Activated naive CD4-positive, alpha-beta T cell treated with anti-CD3 and anti-CD28 coated beads, Interleukin-2, amount 10 ng/mL, durations not matched to agents 7 days and 5 days (primary cell): ENCODE results near the gene MPHOSPH9.
"Not testable (repeated sequence)": the region's sequence is repeated elsewhere in the genome, so short reads cannot be mapped to it uniquely, and the experiment has no call there.

Experiments
- CTCF ChIA-PET: fragments of 350-600 bp; sonication (Branson Sonifier 250); formaldehyde crosslinking; loops from one replicate; lab custom pipeline; 2021; ENCODE audit warnings: antibody characterized with exemption; lab: Charles Lee
- DNase-seq: peaks from one replicate; pipeline ENCODE4 v3.0.0-alpha.2; 2020
- H3K27ac Mint-ChIP-seq: one replicate; pipeline ENCODE4 v1.8.0; 2021; ENCODE audit warnings: mild to moderate bottlenecking, moderate library complexity, mixed read lengths
- H3K27me3 Mint-ChIP-seq: one replicate; pipeline ENCODE4 v1.8.0; 2021; ENCODE audit warnings: mild to moderate bottlenecking, mixed read lengths
- H3K36me3 Mint-ChIP-seq: one replicate; pipeline ENCODE4 v1.8.0; 2021; ENCODE audit warnings: mixed read lengths
- H3K4me1 Mint-ChIP-seq: one replicate; pipeline ENCODE4 v1.8.0; 2021; ENCODE audit warnings: mixed read lengths
- H3K4me3 Mint-ChIP-seq: one replicate; pipeline ENCODE4 v1.8.0; 2021; ENCODE audit warnings: mild to moderate bottlenecking, moderate library complexity, mixed read lengths
- H3K9me3 Mint-ChIP-seq: one replicate; pipeline ENCODE4 v1.8.0; 2021; ENCODE audit warnings: mixed read lengths

The MPHOSPH9 gene

GRCh38 chr12:123227581-123228258 lies 5.2 kb downstream of the MPHOSPH9 start:
- Mint-ChIP-seq H3K4me1 (peaks cover 82% of the 10 kb centered on the region), H3K36me3 (peaks cover 34% of the 10 kb centered on the region), H3K27ac (no peak overlapping the region), H3K4me3 (peak overlapping the region; percentile 28), H3K9me3 (no peaks in the 10 kb centered on the region), H3K27me3 (no peaks in the 10 kb centered on the region)
- no peak for DNase-seq
- CTCF ChIA-PET, result interaction anchor here (1.3 to 7.8 kb wide), 2 partner anchors 10 to 14 kb away, joined by 4 to 52 read pairs; no protein-coding TSS in a partner anchor

GRCh38 chr12:123225443-123225842 lies 7.5 kb downstream of the MPHOSPH9 start:
- H3K4me1 Mint-ChIP-seq, result peaks cover 69% of the 10 kb centered on the region
- no peaks in the 10 kb centered on the region for H3K27me3 Mint-ChIP-seq
- peaks cover 37% of the 10 kb centered on the region for H3K36me3 Mint-ChIP-seq
- no peak overlapping the region for H3K4me3 Mint-ChIP-seq
- peak overlapping the region; percentile 45 for H3K27ac Mint-ChIP-seq
- DNase-seq, result no peak
- CTCF ChIA-PET, result interaction anchor here (0.7 to 7.8 kb wide), 2 partner anchors 13 to 17 kb away, joined by 3 to 52 read pairs; no protein-coding TSS in a partner anchor
- no peaks in the 10 kb centered on the region for H3K9me3 Mint-ChIP-seq

GRCh38 chr12:123223241-123223668 lies 9.7 kb downstream of the MPHOSPH9 start:
- H3K27ac Mint-ChIP-seq, result peak overlapping the region; percentile 93
- H3K27me3 Mint-ChIP-seq, result no peaks in the 10 kb centered on the region
- peak; percentile 73 for DNase-seq
- H3K4me3 Mint-ChIP-seq, result peak overlapping the region; percentile 46
- no peaks in the 10 kb centered on the region for H3K9me3 Mint-ChIP-seq
- H3K4me1 Mint-ChIP-seq, result peaks cover 47% of the 10 kb centered on the region
- peaks cover 42% of the 10 kb centered on the region for H3K36me3 Mint-ChIP-seq
- CTCF ChIA-PET, result interaction anchor here (1.4 to 7.8 kb wide), 4 partner anchors 9 to 180 kb away, joined by 6 to 52 read pairs (median 10); partner anchors contain the start of genes MPHOSPH9 and MTRFR

- not testable (repeated sequence) for DNase-seq, H3K4me3 Mint-ChIP-seq, H3K27ac Mint-ChIP-seq, H3K9me3 Mint-ChIP-seq, H3K27me3 Mint-ChIP-seq, H3K4me1 Mint-ChIP-seq
- peaks cover 51% of the 10 kb centered on the region for H3K36me3 Mint-ChIP-seq
- CTCF ChIA-PET, result interaction anchor here (0.6 to 1.5 kb wide), 3 partner anchors 30 to 1406 kb away, joined by 3 to 5 read pairs (median 3); no protein-coding TSS in a partner anchor
Observed at GRCh38 chr12:123207815-123208214, 25.1 kb downstream of the MPHOSPH9 start.

- not testable (repeated sequence) for H3K4me1 Mint-ChIP-seq, H3K27ac Mint-ChIP-seq, DNase-seq, H3K27me3 Mint-ChIP-seq, H3K9me3 Mint-ChIP-seq, H3K4me3 Mint-ChIP-seq
- peaks cover 55% of the 10 kb centered on the region for H3K36me3 Mint-ChIP-seq
- CTCF ChIA-PET, result interaction anchor here (1.2 kb wide), 1 partner anchor 163 kb away, joined by 3 read pairs; no protein-coding TSS in a partner anchor
Observed at GRCh38 chr12:123206794-123207193, 26.1 kb downstream of the MPHOSPH9 start.

GRCh38 chr12:123200414-123200813 lies 32.5 kb downstream of the MPHOSPH9 start:
- Mint-ChIP-seq H3K4me3 (no peak overlapping the region), H3K4me1 (peaks cover 19% of the 10 kb centered on the region), H3K36me3 (peaks cover 60% of the 10 kb centered on the region), H3K9me3 (no peaks in the 10 kb centered on the region), H3K27ac (peak overlapping the region; percentile 79), H3K27me3 (no peaks in the 10 kb centered on the region)
- no peak for DNase-seq
- CTCF ChIA-PET, result interaction anchor here (2.1 to 3.8 kb wide), 2 partner anchors 38 to 157 kb away, joined by 8 to 14 read pairs; no protein-coding TSS in a partner anchor

- Mint-ChIP-seq H3K36me3 (peaks cover 60% of the 10 kb centered on the region), H3K9me3 (no peaks in the 10 kb centered on the region), H3K4me3 (no peak overlapping the region), H3K27me3 (no peaks in the 10 kb centered on the region), H3K27ac (peak overlapping the region; percentile 79), H3K4me1 (peaks cover 19% of the 10 kb centered on the region)
- CTCF ChIA-PET, result interaction anchor here (2.1 to 3.8 kb wide), 2 partner anchors 39 to 157 kb away, joined by 8 to 14 read pairs; no protein-coding TSS in a partner anchor
- DNase-seq, result no peak
Observed at GRCh38 chr12:123199936-123200335, 33.0 kb downstream of the MPHOSPH9 start.

- Mint-ChIP-seq H3K36me3 (peaks cover 50% of the 10 kb centered on the region), H3K4me1 (no peaks in the 10 kb centered on the region), H3K27me3 (no peaks in the 10 kb centered on the region), H3K4me3 (no peak overlapping the region), H3K27ac (no peak overlapping the region), H3K9me3 (no peaks in the 10 kb centered on the region)
- no peak for DNase-seq
- CTCF ChIA-PET, result no interaction called here
Observed at GRCh38 chr12:123187637-123188036, 45.3 kb downstream of the MPHOSPH9 start.

GRCh38 chr12:123180171-123180570 lies 52.8 kb downstream of the MPHOSPH9 start:
- Mint-ChIP-seq H3K4me3 (no peak overlapping the region), H3K36me3 (peaks cover 46% of the 10 kb centered on the region), H3K9me3 (no peaks in the 10 kb centered on the region), H3K27ac (no peak overlapping the region), H3K27me3 (no peaks in the 10 kb centered on the region), H3K4me1 (no peaks in the 10 kb centered on the region)
- CTCF ChIA-PET, result interaction anchor here (0.8 kb wide), 1 partner anchor 29 kb away, joined by 3 read pairs; the partner anchor contains the start of gene PITPNM2
- no peak for DNase-seq

GRCh38 chr12:123171967-123172366 lies 61.0 kb downstream of the MPHOSPH9 start:
- Mint-ChIP-seq H3K9me3 (no peaks in the 10 kb centered on the region), H3K4me1 (peaks cover 3% of the 10 kb centered on the region), H3K4me3 (no peak overlapping the region), H3K27me3 (no peaks in the 10 kb centered on the region), H3K36me3 (peaks cover 35% of the 10 kb centered on the region), H3K27ac (no peak overlapping the region)
- CTCF ChIA-PET, result no interaction called here
- DNase-seq, result no peak

- CTCF ChIA-PET, result no interaction called here
- H3K36me3 Mint-ChIP-seq, result peaks cover 38% of the 10 kb centered on the region
- no peak overlapping the region for H3K27ac Mint-ChIP-seq
Observed at GRCh38 chr12:123167329-123167728, 65.6 kb downstream of the MPHOSPH9 start.

GRCh38 chr12:123165537-123165936 lies 67.4 kb downstream of the MPHOSPH9 start:
- DNase-seq, result no peak
- no peaks in the 10 kb centered on the region for H3K27me3 Mint-ChIP-seq
- CTCF ChIA-PET, result no interaction called here
- peaks cover 36% of the 10 kb centered on the region for H3K36me3 Mint-ChIP-seq
- H3K4me1 Mint-ChIP-seq, result peaks cover 3% of the 10 kb centered on the region
- H3K9me3 Mint-ChIP-seq, result no peaks in the 10 kb centered on the region
- H3K27ac Mint-ChIP-seq, result peak overlapping the region; percentile 7
- H3K4me3 Mint-ChIP-seq, result no peak overlapping the region

More at GRCh38 chr12:123167329-123167728, 65.6 kb downstream of the MPHOSPH9 start:
- DNase-seq, result no peak
- no peaks in the 10 kb centered on the region for H3K27me3 Mint-ChIP-seq
- no peaks in the 10 kb centered on the region for H3K9me3 Mint-ChIP-seq
- peaks cover 3% of the 10 kb centered on the region for H3K4me1 Mint-ChIP-seq
- no peak overlapping the region for H3K4me3 Mint-ChIP-seq

- no peak for DNase-seq
- H3K27ac Mint-ChIP-seq, result no peak overlapping the region
- no peak overlapping the region for H3K4me3 Mint-ChIP-seq
- H3K9me3 Mint-ChIP-seq, result no peaks in the 10 kb centered on the region
- H3K36me3 Mint-ChIP-seq, result peaks cover 40% of the 10 kb centered on the region
- CTCF ChIA-PET, result no interaction called here
- H3K4me1 Mint-ChIP-seq, result peaks cover 3% of the 10 kb centered on the region
- H3K27me3 Mint-ChIP-seq, result no peaks in the 10 kb centered on the region
Observed at GRCh38 chr12:123164710-123165261, 68.2 kb downstream of the MPHOSPH9 start.

- no peak overlapping the region for H3K4me3 Mint-ChIP-seq
- H3K36me3 Mint-ChIP-seq, result peaks cover 42% of the 10 kb centered on the region
- H3K27me3 Mint-ChIP-seq, result no peaks in the 10 kb centered on the region
- CTCF ChIA-PET, result no interaction called here
- H3K9me3 Mint-ChIP-seq, result no peaks in the 10 kb centered on the region
- peaks cover 3% of the 10 kb centered on the region for H3K4me1 Mint-ChIP-seq
- no peak overlapping the region for H3K27ac Mint-ChIP-seq
- no peak for DNase-seq
Observed at GRCh38 chr12:123164222-123164621, 68.7 kb downstream of the MPHOSPH9 start.
